GM21825 (cell line): ENCODE results near the gene TOR3A.
"Not testable (repeated sequence)": the region's sequence is repeated elsewhere in the genome, so short reads cannot be mapped to it uniquely, and the experiment has no call there.

Source experiments
- ATAC-seq: cut with Tn5 transposase; IDR thresholded peaks from one replicate; pipeline ENCODE4 v1.9.1; 2021; ENCODE audit warnings: mild to moderate bottlenecking, moderate library complexity; ENCODE audit not compliant: unreplicated experiment

The TOR3A gene

DNA sequence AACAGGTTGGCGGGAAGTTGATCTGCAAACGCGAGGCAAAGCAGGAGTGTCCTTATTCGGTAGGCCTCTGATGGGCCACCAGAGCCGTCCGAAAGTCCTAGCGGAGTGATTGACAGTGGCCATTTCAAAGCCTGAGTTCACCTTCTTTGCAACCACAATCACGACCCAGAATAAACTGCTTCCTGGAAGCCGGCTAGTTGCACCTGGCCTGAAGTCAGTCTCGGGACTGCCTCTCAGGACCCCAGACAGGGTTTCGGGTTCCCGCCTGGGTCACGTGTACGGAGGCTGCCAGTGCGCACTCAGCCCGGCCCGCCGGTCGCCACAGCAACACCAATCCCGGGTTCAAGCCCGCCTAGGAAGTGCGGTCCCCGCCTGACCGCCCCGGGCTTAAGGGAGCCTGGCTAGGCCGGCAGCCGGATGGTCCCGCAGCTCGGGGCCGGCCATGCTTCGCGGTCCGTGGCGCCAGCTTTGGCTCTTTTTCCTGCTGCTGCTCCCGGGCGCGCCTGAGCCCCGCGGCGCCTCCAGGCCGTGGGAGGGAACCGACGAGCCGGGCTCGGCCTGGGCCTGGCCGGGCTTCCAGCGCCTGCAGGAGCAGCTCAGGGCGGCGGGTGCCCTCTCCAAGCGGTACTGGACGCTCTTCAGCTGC, at the start of gene TOR3A:
TOR3A (plus strand) TSS at position 384 of the 646 bp plus-strand sequence; CDS start at position 443, 59 bp downstream.
- peak; percentile 91 for ATAC-seq

GRCh38 chr1:179034720-179035119, 47.1 kb upstream of the TOR3A start:
- ATAC-seq, result peak; percentile 81

DNA sequence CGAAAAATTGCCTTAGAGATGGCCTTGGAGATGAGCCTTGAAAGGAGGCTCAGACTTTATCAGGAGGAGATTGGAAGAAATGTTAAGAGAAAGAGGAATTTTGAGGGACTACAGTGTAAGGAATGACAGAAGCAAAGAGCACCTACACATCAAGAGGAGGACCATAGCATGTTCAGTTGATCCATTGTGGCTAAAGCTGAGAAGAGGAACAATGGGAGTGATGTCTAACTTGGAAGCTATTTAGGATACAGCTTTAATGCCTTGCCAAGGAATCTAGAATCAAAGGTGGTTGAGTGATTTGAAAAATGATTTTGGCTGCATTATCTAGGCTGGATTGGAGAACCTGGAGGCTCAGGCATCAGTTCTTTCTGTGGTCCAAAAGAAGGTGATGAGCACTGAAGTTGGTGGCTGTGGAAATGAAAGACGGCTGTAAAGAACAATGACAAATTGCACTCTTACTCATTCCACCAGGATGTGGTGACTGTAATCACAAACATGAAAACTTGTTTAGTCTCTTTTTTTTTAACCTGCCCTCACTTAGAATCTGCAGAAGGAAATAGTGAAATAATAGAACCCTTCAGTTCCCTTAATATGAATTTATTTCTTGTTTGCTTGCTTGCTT, 44.9 kb upstream of the TOR3A start:
- ATAC-seq, result peak; percentile 43

DNA sequence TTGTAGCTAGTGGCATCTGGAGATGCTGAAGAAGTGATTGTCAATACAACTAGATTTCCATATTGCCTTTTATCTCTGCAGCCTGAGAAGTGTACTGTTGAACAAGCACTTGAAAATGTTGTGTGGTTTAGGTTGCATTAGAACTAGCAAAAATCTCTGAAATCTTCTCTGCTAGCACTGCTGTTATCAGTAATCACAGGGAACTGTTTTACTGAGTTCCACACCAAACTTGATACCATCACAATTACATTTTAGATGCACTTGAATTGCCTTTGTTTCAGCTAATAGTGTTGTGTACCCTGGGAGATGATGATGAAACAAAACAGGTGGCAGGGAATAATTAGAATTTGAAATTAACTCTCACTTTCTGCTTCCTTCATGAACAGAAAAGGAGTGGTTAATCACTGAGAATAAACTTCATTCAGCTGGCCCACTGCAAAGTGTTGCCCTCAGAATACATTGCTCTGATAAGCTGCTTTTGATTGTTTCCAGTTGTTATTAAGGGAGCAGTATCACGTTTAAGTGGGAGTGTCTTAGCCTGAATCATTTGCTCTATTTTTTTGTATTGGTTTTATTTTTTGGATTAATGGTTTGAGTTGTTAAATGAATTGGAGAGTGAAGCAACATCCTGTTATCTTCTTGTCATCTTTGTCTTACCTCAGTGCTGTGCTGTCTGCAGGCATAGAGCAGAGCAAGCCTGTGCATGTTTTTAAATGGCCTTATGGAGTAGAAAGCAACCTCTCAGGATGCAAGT, 43.2 kb upstream of the TOR3A start:
- no peak for ATAC-seq

DNA sequence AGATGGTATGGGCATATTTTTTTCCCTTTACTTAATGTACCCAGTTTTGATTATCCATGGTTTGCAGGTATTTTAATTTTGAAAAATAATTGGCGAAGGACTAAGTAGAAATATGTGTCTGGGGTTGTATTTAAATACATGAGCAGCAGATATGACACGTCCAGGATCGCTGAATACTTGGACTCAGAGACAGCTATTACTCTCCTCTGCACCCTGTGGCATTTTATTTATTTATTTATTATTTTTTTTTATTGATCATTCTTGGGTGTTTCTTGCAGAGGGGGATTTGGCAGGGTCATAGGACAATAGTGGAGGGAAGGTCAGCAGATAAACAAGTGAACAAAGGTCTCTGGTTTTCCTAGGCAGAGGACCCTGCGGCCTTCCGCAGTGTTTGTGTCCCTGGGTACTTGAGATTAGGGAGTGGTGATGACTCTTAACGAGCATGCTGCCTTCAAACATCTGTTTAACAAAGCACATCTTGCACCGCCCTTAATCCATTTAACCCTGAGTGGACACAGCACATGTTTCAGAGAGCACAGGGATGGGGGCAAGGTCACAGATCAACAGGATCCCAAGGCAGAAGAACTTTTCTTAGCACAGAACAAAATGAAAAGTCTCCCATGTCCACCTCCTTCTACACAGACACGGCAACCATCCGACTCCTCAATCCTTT, 42.2 kb upstream of the TOR3A start:
- not testable (repeated sequence) for ATAC-seq

GRCh38 chr1:179040175-179040551, 41.7 kb upstream of the TOR3A start:
- not testable (repeated sequence) for ATAC-seq

DNA sequence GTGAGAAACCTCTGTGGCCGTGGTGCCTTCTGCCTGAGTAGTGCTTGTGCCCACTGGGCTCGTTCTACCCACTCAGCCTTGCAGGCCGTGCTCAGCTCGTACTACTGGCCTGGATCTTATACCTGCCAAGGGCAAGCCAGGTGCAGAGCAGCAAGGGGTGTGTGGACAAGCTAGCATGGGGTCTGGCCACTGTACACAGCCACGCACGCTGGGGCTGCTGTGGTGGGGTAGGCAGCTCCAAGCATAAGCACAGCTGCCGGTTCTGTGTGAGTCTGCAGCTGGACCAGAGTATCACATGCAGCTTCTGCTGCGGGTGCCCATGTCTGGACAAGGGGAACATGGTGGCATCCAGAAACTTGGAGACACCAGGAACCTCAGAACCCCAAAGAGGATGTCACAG, 39.8 kb upstream of the TOR3A start:
- no peak for ATAC-seq

- no peak for ATAC-seq
These were observed 39.2 kb upstream of the TOR3A start for GRCh38 chr1:179042700-179043099.

GRCh38 chr1:179043266-179043665, 38.6 kb upstream of the TOR3A start:
- no peak for ATAC-seq

DNA sequence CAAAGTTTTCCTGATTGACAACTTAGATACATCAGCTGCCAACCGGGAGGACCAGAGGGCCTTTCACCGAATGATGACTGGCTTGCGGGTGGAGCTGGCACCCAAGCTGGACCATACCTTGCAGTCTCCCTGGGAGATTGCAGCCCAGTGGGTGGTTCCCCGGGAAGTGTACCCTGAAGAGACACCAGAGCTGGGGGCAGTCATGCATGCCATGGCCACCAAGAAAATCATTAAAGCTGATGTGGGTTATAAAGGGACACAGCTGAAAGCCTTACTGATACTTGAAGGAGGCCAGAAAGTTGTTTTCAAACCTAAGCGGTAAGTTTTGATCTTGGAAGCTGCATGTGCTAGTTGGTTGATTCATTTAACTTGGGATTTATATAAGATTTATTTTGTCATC, 38.0 kb upstream of the TOR3A start:
- no peak for ATAC-seq

- no peak for ATAC-seq
These were observed 34.8 kb upstream of the TOR3A start for GRCh38 chr1:179046808-179047635.

GRCh38 chr1:179047636-179047997, 34.3 kb upstream of the TOR3A start:
- no peak for ATAC-seq

DNA sequence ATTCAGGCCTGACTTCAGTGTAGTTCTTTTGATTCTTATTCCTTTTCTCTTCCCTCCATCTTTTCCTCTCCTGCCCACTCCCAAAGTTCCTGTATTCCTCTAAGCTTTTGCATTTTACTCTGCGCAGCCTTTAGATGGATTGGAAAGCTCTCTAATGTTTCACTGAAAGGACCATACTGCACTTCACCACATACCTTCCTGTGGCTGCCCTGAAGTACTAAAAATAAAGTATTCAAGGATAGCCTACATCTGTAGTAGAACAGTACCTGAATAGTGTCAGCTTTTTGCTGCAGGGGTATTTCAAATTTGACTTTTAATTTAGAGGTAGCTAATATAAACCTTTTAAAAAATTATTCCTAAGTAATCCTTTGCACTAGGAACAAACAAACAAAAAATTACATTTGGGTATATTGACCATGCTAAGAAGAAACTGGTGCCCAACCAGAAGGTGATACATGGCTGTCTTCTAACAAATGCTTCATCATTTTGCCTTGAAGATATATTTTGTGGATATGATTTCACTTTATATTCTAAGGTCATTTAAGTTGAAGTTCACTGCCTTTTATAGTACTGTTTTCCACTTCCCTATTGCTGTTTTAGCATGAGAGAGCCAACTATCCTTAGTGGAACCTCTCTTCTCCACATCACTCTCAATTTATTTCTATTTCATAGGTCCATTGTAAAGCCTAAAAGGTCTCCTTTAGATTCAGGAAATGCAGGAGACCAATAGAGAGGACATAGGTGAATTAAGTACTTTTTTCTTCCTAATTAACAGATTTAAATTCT, 33.3 kb upstream of the TOR3A start:
- ATAC-seq, result no peak

GRCh38 chr1:179052776-179053175, 29.1 kb upstream of the TOR3A start:
- no peak for ATAC-seq

- no peak for ATAC-seq
These were observed 28.4 kb upstream of the TOR3A start for GRCh38 chr1:179053486-179053885.

DNA sequence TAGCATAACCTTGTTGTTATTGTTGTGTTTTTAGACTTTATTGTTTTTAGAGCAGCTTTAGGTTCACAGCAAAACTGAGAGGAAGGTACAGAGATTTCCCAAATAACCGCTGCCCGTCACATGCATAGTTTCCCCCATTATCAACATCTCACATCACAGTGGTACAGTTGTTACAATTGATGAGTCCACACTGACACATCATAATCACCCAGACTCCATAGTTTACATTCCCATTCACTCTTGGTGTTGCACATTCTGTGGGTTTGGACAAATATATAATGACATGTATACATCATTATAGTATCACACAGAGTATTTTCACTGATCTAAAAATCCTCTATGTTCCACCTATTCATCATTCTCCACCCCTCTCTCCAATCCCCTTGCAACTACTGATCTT, 25.9 kb upstream of the TOR3A start:
- ATAC-seq, result no peak

DNA sequence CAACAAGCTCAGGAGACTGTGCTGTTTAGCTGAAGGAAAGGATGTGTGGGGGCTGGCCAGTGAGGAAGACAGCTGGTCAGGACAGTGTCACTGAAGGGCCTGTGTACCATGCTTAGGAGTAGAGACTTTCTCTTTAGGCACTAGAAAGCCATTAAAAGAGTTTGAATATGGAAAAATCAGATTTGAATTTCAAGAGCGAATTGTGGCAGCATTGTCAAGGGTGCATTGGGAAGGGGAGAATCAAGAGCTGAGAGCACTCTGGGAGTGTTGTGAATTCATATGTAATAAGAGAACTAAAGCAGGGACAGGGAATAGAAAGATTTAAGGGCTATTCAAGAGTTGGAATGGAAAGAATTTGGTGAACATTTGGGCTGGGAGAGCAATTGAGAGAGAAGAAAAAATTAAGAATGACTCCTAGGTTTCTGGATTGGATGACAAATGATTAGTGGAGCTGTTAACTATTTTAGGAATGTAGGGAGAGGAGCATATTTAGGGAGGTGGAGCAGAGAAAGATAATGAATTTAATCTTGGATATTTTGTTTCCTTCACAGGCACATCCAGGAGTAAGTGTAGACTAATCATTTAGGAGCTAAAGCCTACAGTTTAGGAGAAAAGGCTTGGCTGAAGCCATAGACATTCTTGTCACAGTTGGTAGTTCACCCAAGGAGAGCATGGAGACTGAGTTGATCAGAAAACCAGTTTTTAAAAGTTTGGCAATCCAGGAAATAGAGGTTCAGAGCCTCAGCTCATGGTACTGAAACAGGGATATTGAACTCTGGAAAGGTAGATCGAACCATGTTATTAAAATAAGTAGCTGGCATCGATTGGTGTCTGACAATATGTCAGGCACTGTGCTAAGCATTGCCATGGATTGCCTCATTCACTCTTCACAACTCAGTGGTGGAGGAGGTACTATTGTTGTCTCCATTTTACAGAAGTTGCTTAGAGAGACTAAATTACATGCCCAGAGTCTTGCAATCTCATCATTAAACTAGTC, 23.1 kb upstream of the TOR3A start:
- ATAC-seq, result no peak

DNA sequence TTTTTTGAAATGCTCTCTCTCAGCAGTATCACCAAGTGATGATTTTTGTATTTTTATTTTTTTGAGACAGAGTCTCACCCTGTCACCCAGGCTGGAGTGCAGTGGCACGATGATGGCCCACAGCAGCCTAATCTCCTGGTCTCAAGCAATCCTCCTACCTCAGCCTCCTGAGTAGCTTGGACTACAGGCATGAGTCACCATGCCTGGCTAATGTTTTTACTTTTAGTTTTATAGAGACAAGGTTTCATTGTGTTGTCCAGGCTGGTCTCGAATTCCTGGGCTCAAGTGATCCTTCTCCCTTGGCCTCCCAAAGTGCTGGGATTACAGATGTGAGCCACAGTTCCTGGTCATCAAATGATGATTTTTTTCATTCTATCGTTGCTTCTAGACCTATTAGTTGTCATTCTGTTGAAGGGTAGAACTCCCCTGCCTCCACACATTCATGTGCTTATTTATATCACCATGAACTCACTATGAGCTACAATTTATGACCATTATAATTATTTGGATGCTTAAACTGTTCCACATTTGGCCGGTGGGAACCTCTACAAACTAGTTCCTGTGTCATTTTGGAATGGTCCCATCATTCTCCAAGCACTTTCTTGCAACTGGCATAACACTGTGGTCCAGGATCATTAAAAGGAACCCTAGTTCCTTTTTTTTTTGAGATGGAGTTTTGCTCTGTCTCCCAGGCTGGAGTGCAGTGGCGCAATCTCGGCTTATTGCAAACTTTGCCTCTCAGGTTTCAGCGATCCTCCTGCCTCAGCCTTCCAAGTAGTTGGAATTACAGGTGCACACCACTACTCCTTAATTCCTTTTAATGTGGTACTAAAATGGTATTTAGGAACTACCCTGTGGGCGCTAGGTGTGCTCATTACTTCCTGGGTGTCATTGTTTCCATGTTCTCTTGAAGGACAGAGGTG, 20.2 kb upstream of the TOR3A start:
- no peak for ATAC-seq
